HG02981 (cell line): ENCODE results near the gene MCTP1.
"Not testable (repeated sequence)": the region's sequence is repeated elsewhere in the genome, so short reads cannot be mapped to it uniquely, and the experiment has no call there.

Experiments
- ATAC-seq: cut with Tn5 transposase; IDR thresholded peaks from one replicate; pipeline ENCODE4 v1.9.1; 2021; ENCODE audit warnings: mild to moderate bottlenecking, moderate library complexity; ENCODE audit not compliant: unreplicated experiment

Gene MCTP1

DNA sequence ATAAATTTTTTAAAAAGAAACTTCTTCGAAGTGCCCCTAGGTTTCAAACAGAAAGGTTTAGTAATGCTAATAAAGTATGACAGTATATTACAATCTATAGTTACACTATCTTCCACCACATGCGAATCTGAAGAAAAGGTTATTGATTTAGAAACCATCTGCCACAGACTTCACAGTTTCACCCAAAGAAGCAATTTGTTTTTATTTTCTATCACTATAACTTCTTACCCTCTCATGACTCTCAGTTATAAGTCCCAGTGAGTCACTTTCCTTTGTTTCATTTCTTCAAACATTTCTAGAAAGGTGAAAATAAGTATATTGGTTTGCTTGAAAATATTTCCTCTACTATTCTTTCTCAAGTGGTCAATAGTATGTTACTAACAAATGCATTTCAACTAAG is 93.6 kb downstream of the MCTP1 start:
- ATAC-seq = peak; percentile 93

DNA sequence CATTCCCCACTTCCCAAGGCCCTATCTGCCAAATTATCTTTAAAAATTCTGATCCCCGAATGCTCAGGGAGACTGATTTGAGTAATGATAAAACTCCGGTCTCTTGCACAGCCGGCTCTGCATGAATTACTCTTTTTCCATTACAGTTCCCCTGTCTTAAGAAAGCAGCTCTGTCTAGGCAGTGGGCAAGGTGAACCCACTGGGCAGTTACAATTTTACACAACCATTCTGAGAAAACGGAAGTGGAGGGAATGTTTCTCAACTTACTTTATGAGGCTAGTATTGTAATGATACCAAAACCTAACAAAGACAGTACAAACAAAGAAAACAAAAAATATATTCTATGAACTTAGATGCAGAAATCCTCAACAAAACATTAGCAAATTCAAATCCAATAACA is 100.0 kb downstream of the MCTP1 start:
- ATAC-seq = no peak

DNA sequence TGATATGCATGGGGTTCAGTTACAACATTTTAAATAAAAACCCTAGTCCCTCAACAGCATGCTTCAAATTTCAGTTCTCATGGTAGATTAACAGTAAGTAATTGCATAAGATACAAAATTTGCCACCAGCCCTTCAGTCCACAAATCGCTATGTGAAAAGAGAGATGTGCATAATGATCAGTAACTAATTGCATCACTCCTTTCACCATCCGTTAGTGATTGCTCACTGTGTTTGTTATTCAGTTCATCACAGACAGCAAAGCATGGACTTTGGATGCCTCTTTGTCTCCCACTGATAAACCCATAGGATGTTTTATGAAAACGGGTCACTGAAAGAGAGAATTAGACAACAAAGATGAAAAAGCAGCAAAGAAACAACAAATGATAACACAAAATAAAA is 103.2 kb downstream of the MCTP1 start:
- no peak for ATAC-seq

DNA sequence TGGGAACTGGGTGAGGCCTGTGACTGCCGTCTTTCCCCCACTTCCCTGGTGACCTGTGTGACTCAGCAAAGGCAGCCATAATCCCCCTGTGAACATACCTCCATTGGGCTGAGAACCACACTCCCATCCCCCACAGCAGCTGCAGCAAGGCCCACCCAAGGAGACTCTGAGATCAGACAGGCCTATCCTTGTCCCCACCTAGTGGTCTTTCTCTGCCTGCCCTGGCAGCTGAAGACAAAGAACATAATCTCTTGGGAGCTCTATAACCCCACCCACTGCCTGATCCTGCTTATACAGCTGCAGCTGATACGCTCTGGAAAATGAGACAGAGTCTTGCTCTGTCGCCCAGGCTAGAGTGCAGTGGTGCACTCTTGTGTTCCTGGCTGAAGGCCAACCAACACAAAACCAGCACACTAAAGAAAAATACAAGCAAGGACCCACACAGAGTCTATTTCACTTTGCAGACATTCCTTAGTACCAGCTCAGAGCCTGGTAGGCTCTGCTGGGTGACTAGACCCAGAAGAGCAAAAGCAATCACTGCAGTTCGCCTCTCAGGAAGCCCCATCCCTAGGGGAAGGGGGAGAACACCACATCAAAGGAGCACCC is 106.7 kb downstream of the MCTP1 start:
- no peak for ATAC-seq

DNA sequence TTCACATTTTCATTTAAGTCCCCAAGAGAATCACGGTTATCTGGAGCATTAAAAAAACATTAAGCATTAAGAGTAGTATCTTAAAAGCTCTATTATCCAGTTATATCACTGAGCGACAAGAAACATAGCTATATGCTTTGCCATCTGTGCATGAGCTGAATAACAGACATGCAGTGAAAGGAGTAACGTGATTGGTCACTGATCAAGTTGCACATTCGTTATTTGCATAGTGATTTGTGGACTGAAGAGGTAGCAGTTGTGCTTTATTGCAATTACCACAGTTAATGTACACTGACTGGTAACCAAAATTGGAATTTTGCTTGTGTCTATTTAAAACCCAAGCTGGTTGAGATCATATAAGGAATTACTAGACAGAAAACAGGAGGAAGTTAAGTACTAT is 107.4 kb downstream of the MCTP1 start:
- ATAC-seq = no peak

DNA sequence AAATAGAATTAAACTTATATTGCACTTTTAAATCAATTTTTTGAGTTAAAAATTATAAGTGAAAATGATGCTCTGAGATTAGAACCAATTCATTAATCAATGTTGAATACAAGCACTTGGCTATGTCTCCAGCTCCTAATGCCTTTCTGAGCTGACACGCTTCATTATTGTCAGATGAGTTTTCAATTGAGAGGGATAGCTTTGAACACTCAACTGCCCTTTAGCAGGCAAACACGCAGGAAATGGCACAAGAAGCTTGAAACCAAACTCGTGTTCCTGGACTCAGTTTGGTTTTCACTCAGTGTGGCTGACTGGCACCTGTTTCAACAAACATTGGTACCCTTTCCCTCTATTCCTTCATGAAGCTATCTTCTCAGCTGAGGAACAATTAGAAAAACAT is 109.8 kb downstream of the MCTP1 start:
- no peak for ATAC-seq

DNA sequence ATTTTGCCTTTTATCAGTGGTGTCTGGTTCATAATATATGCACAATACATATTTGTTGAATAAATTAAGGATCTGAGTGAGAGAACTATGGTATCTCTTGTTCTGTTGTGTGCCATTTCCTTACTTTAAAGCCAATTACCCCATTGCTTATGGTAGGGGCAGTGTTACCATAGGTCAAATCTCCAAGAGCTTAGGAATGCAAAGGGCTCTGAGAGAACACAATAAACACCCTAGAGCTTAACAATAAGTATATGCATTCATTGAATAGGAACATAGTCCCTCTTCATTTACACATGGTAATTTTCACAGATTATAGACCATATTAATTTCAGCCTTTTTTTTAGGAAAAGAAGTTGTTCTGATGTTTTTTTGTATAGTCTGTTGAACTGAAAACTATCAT is 112.2 kb downstream of the MCTP1 start:
- ATAC-seq = no peak

DNA sequence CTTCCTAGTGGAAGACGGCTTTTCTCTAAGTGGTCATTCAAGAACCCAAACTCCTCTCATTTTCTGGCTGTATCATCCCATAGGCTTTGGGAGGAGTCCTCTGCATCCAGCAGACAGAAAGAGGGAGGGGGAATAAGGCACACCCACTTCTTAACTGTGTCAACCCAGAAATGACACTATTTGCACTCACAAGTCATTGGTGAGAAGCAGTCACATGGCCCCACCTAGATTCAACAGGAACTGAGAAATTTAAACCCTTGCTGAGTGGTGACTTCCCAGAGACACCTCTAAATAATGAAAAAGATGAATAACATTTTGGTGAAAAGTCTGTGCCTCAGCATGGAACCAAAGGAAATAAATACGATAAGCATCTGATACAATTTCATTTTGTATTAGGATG is 120.0 kb downstream of the MCTP1 start:
- no peak for ATAC-seq

DNA sequence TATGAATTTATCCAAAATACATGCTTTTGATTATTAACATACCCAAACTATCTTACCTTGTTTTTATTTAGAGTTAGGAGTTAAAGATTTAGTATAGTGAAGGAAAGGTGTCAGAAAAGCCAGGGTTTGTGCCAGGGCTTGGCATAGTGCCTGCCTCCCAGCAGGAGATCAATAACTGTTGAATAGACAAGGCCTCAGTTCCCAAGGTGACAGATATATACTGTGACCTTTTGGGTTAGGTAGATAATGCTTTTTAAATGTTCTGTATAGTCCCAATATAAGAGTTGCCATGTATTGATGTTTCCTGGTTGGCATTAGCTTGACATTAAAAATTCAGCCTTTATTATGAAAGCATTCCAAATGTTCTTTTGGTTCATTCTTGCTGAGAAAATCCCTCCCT is 121.8 kb downstream of the MCTP1 start:
- ATAC-seq = no peak

DNA sequence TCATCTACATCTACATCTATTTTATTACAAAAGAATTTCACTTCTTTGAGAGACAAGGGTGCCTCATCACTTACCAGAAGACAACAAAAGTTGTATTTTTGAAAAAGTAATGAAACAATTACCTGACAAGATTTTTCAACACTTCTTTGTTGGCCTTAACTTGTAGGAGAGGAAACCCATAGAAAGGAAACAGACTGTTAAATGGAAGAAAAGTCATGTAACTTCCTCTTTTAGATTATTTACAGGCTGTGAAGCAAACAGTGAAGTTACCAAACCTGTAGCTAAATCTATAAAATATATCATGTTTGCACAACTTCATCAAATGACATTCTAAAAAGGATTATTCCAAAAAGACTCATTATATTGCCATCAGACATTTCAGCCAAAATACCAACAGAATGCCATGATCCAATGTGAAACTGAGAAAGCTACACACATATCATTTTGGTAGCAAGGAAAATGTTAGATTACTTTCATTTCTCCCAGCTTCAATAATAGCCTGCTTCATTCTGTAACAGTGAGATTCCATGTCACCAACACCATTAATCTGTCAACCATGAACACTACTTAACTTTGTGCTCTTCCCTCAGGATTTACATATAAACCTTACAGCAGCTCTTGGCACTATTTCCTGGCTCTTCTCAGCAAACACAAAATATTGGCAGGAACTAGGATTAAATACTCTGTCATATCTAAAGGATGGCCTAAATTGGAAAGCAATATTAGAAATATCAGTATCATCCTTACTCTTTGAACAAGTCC is 122.5 kb downstream of the MCTP1 start:
- ATAC-seq = no peak

DNA sequence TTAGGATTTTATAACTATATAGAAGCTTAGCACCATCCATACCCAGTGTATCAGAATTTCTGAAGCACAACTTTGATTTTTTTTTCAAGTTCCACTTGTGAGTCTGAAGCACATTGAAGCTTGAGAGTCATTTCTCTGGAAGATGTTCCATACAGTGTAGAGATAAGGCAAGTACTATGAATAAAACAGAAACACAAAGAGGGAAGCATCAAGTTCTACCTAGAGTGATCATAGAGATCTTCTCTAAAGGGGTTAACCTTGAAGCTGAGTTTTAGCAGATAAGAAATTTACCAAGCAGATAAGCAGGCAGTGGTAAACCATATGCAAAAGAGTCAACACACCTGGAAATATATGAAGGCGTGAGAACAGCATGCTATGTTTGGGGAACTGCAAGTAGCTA is 125.3 kb downstream of the MCTP1 start:
- ATAC-seq = no peak

DNA sequence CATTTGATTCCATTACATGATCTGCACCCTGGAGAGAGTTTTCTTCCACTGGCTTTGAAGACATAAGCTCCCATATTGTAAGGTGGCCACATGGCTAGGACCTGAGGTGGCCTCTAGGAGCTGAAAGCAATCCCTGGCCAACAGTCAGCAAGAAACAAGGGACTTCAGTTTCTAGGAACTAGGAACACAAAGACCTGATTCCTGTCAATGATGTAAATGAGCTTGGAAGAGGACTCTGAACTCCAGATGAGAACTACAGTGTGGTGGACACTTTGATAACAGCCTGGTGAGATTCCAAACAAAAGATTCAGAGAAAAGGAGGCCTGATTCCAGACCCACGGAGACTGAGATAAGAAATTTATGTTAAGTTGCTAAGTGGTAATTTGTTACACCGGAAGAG is 129.0 kb downstream of the MCTP1 start:
- ATAC-seq = no peak

DNA sequence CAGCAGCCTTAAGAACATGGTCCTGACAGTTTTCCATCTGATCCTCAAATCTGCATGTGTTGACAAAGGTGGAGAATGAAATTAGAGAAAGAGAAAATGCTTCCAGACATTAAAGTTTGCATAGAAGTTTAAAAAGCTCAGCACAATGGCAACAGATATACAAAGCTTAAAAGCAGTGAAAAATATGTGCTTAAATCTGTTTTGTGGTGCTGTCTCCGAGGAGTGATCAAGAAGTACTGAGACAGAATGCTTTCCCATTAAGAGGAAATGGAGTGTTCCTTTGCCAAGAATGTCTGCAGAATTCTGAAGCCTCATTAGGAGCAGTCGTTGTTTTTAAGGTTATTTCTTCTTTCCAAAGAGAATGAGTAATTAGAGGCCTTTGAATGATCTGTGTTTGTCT is 131.4 kb downstream of the MCTP1 start:
- no peak for ATAC-seq

DNA sequence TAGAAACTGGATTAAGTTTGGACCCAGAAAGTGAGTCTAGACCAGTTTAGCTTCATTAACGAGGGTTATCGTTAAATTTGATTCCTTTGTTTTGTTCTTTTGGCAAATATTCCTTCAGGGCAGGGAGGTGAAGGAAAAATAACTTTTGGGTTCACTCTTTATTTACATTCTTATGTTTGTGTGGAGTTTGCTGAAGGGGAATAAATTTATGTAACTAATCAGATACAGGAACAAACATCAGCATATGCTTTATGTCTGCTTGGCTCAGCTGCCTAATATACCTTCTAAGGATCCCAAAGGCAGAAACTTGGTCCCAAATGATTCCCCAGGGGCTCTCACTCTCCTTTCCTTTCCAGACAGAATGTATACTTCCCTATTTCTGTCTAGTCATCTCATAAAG is 132.4 kb downstream of the MCTP1 start:
- ATAC-seq = no peak

DNA sequence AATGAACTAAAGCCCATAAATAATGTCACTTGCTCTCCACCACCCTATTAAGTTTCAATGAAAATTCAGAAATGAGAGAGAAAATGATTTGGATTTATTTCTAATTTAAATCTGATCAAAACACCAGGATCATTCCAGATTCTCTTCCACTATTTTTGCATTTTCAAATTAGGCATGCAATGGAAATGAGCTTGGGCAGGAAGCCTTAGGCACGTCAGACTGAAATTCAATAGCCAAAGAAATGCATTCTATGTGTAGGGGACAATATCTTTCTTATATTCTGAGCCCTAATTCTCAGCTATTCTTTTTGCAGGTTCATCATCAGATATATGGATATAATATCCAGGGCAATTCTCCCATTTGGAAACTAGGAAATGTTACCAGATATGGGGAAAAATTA is 132.8 kb downstream of the MCTP1 start:
- ATAC-seq = no peak

DNA sequence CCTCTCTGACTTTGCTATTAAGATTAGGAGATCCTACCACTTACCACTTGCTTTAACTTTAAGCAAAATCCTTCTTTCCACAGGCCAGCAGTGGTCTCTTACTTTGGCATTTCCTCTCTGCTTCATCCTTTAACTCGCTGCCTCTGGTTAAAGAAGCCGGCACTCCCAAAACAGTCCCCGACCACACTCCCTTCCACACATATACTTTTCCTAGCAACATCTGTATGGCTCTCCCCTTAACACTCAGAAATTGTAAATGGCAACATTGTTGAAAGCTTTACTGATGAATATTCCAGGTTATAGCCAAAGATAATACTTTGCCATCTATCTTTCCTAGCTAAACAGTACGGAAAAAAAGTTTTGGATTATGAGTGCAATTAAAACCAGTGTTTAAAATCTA is 133.2 kb downstream of the MCTP1 start:
- no peak for ATAC-seq

DNA sequence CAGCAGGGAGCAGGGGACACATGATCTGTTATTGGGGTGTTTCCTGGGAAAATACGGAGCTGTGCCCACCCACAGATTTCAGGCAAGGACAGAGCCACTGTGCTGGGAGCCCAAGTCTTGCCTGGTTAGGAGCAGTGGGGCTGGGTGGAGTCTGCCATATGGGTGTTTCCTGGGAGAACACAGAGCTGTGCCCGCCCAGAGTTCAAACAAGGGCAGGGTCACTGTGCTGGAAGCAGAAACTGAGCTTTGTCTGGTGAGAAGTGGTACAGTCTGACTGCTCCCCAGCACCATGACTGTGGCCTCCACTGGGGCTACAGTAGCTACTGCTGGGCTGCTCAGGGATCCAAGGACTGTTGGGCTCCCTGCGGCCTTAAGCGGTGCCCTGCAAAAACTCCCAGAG is 135.5 kb downstream of the MCTP1 start:
- ATAC-seq = no peak

DNA sequence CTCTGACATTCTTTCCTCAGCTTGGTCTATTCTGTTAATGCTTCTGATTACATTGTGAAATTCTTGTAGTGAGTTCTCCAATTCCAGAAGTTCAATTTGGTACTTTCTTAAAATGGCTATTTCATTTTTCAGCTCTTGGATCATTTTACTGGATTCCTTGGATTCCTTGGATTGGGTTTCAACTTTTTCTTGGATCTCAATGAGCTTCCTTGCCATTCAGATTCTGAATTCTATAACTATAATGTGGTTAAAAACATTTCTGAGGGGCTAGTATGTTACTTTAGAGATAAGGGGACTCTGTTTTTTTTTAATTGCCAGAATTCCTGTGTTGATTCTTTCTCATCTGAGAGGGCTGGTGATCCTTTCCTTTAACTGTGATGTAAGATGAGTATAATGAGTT is 136.4 kb downstream of the MCTP1 start:
- no peak for ATAC-seq

DNA sequence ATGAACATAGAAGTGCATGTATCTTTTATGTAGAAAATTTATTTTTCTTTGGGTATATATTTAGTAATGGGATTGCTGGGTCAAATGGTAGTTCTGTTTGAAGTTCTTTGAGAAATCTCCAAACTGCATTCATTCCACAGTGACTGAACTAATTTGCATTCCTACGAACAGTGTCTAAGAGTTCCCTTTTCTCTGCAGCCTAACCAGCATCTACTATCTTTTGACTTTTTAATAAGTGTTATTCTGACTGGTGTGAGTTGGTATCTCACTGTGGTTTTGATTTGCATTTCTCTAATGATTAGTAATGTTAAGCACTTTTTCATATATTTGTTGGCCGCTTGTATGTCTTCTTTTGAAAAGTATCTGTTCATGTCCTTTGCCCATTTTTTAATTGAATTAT is 141.0 kb downstream of the MCTP1 start:
- not testable (repeated sequence) for ATAC-seq

DNA sequence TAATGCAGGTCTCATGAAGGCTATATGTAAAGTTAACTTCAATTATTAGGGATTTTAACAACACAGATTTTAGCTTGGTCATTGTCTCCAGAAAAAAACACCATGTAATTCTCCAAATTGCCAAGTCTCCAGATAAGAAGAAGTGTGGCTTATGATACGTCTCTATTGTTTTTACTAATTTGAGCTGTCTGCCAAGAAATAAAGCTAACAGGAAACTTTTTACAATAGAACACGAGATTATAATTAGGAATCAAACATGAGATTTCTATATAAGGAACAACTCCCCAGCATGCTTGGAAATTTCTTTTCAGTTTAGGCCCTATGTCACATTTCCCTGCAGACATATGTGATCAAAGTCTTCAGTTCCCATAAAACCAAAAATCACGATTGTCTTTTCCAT is 142.7 kb downstream of the MCTP1 start:
- ATAC-seq = no peak

DNA sequence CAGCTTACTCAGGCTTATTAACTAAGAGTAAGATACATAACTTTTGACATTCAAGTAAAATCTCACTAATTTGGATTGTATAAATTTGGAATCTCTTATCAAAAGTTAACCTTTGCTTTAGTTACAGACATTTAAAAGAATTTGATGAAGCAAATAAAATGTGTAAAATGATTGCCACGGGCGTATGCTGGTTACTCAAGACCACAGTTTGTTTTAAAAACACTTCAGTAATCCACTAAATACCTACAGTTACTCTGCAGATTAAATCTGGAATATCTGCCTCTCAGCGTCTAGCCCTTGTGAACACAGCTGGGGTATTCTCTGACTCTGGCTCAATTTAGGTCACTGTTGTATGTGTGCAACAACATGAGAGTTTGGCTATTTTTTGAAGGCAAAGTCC is 143.8 kb downstream of the MCTP1 start:
- ATAC-seq = no peak

DNA sequence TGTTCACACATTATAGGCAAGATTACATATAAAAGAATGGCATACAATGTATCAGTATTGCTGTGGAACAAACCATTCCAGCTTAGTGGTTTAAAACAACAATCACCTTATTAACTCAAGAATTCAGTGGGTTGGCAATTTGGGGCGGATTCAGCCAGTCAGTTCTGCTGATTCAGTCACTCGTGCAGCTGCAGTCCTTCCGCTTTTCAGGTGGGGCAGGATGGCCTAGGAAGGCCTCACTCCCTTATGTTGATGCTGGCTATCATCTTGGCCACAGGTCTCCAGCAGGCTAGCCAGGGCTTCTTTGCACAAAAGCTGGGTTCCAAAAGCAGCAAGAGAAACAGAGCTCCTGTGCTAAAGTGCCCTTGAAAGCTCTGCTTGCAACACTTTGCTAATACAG is 150.6 kb downstream of the MCTP1 start:
- ATAC-seq = no peak

DNA sequence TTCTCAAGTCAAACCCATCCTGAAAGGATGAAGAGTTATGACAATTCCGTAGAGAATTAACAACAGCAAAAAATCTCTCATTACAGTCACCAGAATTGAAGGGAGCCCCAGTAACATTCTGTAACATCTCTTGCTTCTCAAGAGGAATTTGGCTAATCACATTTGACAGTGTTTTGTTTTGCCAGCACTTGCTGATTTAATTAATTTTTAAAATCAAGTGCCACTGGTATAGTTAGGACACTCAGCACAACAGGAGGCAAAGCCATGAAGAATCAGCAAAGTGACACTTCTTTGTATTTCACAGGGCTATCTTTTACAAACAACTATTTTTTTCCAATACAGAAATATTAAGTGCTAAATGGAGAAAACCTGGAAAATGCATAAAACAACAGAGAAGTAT is 152.8 kb downstream of the MCTP1 start:
- ATAC-seq = no peak
